Measurements from ENCODE around the gene EIF4B.

DNA sequence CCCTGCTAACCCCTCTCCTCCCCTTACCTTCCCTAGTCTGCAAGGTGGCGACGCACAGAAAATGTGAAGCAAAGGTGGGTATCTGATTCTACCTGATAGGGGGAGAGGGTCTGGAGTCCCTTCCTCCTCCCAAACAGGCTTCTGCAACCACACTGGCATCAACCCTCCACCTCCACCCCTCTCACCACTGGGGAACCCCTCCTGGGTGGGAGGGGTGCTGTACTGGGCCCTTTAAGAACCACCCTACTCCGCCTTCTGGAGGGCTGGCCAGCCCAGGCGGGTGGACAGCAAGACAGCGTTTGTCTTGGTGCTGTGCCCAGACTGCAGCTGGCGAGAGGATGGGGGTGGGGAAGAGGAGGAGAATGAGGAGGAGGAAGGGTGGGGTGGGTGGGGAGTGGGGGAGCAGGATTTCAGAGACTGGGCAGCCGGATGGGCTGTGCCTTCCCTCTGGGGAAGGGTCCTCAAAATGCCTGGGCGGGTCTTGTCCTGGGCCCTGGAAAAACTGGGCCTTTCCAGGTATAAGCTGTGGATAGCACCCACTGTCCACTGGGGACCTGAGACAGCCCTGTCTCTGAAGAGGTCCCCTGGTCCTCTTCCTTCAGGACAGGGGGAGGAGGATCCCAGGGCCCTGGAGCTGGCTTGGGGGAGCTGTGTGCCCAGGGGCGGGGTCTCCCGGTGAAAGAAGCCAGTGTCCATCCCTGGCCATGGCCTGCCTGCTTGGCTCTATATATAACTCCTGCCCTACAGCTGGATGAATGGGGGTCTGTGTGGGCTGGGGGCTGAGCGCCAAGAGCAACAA is 46.4 kb downstream of the EIF4B start:
- peak; percentile 18 to 70 for TF ChIP-seq POLR2A (IDR thresholded peaks at IDR 0.05)
- TF ChIP-seq, protein P1, sequence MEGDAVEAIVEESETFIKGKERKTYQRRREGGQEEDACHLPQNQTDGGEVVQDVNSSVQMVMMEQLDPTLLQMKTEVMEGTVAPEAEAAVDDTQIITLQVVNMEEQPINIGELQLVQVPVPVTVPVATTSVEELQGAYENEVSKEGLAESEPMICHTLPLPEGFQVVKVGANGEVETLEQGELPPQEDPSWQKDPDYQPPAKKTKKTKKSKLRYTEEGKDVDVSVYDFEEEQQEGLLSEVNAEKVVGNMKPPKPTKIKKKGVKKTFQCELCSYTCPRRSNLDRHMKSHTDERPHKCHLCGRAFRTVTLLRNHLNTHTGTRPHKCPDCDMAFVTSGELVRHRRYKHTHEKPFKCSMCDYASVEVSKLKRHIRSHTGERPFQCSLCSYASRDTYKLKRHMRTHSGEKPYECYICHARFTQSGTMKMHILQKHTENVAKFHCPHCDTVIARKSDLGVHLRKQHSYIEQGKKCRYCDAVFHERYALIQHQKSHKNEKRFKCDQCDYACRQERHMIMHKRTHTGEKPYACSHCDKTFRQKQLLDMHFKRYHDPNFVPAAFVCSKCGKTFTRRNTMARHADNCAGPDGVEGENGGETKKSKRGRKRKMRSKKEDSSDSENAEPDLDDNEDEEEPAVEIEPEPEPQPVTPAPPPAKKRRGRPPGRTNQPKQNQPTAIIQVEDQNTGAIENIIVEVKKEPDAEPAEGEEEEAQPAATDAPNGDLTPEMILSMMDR (IDR thresholded peaks at IDR 0.05), result peak in 1 of 6 experiments; percentile 8

Data from adrenal gland (tissue), 5 donors.